ENCODE data around the gene ACACA. TPM values are rescaled to one million over a fixed set of nuclear protein-coding genes. Genes with fewer than 3 reads are reported as not detected.

ACACA gene
- polyA plus RNA-seq, 1 experiment, result 57.9 TPM

GRCh38 chr17:37218849-37219248 is 187.8 kb downstream of the ACACA start:
- Histone ChIP-seq H3K27me3 (ENCODE audit: control insufficient read depth, insufficient read depth, low read length) (no peaks in the 10 kb centered on the region), H3K4me3 (ENCODE audit: low read depth, low read length) (no peak overlapping the region), H3K9me3 (ENCODE audit: control insufficient read depth, insufficient read depth, low read length) (no peaks in the 10 kb centered on the region), H3K27ac (ENCODE audit: low read depth, low read length) (no peak overlapping the region)
- no peak for DNase-seq (ENCODE audit: low read depth, low spot score)
- CTCF ChIA-PET, result interaction anchor here (1.2 to 3.5 kb wide), 3 partner anchors 21 to 616 kb away, joined by 4 to 23 read pairs (median 11); no protein-coding TSS in a partner anchor
- TF ChIP-seq CTCF (IDR thresholded peaks at IDR 0.05; ENCODE audit: low read depth, low read length), result no peak
- POLR2A ChIA-PET, result no interaction called here

- POLR2A ChIA-PET, result no interaction called here
- CTCF ChIA-PET, result interaction anchor here (0.6 to 1.5 kb wide), 4 partner anchors 25 to 611 kb away, joined by 3 to 4 read pairs (median 4); no protein-coding TSS in a partner anchor
- DNase-seq (ENCODE audit: low read depth, low spot score), result no peak
- no peak for TF ChIP-seq CTCF (IDR thresholded peaks at IDR 0.05; ENCODE audit: low read depth, low read length)
- Histone ChIP-seq H3K27me3 (ENCODE audit: control insufficient read depth, insufficient read depth, low read length) (no peaks in the 10 kb centered on the region), H3K9me3 (ENCODE audit: control insufficient read depth, insufficient read depth, low read length) (no peaks in the 10 kb centered on the region), H3K4me3 (ENCODE audit: low read depth, low read length) (no peak overlapping the region), H3K27ac (ENCODE audit: low read depth, low read length) (no peak overlapping the region)
Observed at GRCh38 chr17:37214416-37214815, 192.2 kb downstream of the ACACA start.

- CTCF ChIA-PET, result interaction anchor here (0.7 to 1.5 kb wide), 4 partner anchors 26 to 611 kb away, joined by 3 to 5 read pairs (median 4); no protein-coding TSS in a partner anchor
- no peak for DNase-seq (ENCODE audit: low read depth, low spot score)
- Histone ChIP-seq H3K9me3 (ENCODE audit: control insufficient read depth, insufficient read depth, low read length) (no peaks in the 10 kb centered on the region), H3K4me3 (ENCODE audit: low read depth, low read length) (no peak overlapping the region), H3K27me3 (ENCODE audit: control insufficient read depth, insufficient read depth, low read length) (no peaks in the 10 kb centered on the region), H3K27ac (ENCODE audit: low read depth, low read length) (no peak overlapping the region)
- TF ChIP-seq CTCF (IDR thresholded peaks at IDR 0.05; ENCODE audit: low read depth, low read length), result no peak
- POLR2A ChIA-PET, result no interaction called here
Observed at GRCh38 chr17:37213927-37214326, 192.7 kb downstream of the ACACA start.

- H3K27ac ChIP-seq (ENCODE audit: low read depth, low read length), result no peak overlapping the region
- CTCF ChIA-PET, result interaction anchor here (0.6 to 1.7 kb wide), 7 partner anchors 12 to 611 kb away, joined by 3 to 7 read pairs (median 4); partner anchors contain the start of gene MRM1
- TF ChIP-seq CTCF (IDR thresholded peaks at IDR 0.05; ENCODE audit: low read depth, low read length), result peak; percentile 45
- no peaks in the 10 kb centered on the region for H3K9me3 ChIP-seq (ENCODE audit: control insufficient read depth, insufficient read depth, low read length)
- POLR2A ChIA-PET, result no interaction called here
- no peak overlapping the region for H3K4me3 ChIP-seq (ENCODE audit: low read depth, low read length)
- DNase-seq (ENCODE audit: low read depth, low spot score), result no peak
- no peaks in the 10 kb centered on the region for H3K27me3 ChIP-seq (ENCODE audit: control insufficient read depth, insufficient read depth, low read length)
Observed at GRCh38 chr17:37212179-37212578, 194.5 kb downstream of the ACACA start.

- no peaks in the 10 kb centered on the region for H3K9me3 ChIP-seq (ENCODE audit: control insufficient read depth, insufficient read depth, low read length)
- POLR2A ChIA-PET, result no interaction called here
- DNase-seq (ENCODE audit: low read depth, low spot score), result no peak
- CTCF ChIA-PET, result interaction anchor here (0.7 to 2.0 kb wide), 7 partner anchors 8 to 609 kb away, joined by 3 to 8 read pairs (median 3); no protein-coding TSS in a partner anchor
- H3K4me3 ChIP-seq (ENCODE audit: low read depth, low read length), result no peak overlapping the region
- no peak for TF ChIP-seq CTCF (IDR thresholded peaks at IDR 0.05; ENCODE audit: low read depth, low read length)
- no peak overlapping the region for H3K27ac ChIP-seq (ENCODE audit: low read depth, low read length)
- H3K27me3 ChIP-seq (ENCODE audit: control insufficient read depth, insufficient read depth, low read length), result no peaks in the 10 kb centered on the region
Observed at GRCh38 chr17:37211136-37211535, 195.5 kb downstream of the ACACA start.

Data from AG04450 (cell line).